PC-9 (cell line): ENCODE results near the gene WNT2B.

Experiments used
- EZH2 ChIP-seq: fragments of 200-600 bp; sonication (generic); IDR thresholded peaks from 2 replicates; pipeline ENCODE4 v1.8.0; 2017; ENCODE audit warnings: antibody characterized with exemption, low read depth
- TF ChIP-seq, protein P1 (sequence below): fragments of 200-600 bp; sonication (generic); conservative IDR thresholded peaks from 2 replicates; pipeline ENCODE4 v1.6.1; 2017; ENCODE audit warnings: mixed run types, antibody characterized with exemption, mild to moderate bottlenecking, moderate library complexity

DNA sequence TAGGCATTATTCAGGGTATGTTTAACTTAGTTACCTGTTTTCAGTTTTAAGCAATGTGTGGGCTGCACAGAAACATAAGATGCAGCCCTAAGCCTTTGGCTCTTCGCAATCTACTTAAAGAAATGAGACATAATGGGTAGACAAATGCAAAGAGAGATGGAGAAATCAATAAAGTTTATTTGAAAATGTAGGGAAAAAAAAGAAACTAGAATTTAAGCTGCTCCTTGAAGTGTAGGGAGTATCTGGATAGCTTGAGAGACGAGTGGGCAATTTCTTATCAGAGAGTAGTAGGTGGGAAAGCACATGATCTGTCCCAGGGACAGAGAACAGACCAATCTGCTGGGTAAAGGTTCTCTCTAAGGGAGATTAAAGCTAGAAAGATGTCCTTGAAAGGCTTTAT, 8.9 kb downstream of the WNT2B start:
- TF ChIP-seq, protein P1, sequence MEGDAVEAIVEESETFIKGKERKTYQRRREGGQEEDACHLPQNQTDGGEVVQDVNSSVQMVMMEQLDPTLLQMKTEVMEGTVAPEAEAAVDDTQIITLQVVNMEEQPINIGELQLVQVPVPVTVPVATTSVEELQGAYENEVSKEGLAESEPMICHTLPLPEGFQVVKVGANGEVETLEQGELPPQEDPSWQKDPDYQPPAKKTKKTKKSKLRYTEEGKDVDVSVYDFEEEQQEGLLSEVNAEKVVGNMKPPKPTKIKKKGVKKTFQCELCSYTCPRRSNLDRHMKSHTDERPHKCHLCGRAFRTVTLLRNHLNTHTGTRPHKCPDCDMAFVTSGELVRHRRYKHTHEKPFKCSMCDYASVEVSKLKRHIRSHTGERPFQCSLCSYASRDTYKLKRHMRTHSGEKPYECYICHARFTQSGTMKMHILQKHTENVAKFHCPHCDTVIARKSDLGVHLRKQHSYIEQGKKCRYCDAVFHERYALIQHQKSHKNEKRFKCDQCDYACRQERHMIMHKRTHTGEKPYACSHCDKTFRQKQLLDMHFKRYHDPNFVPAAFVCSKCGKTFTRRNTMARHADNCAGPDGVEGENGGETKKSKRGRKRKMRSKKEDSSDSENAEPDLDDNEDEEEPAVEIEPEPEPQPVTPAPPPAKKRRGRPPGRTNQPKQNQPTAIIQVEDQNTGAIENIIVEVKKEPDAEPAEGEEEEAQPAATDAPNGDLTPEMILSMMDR, result no peak
- TF ChIP-seq EZH2, result no peak
